Measurements from ENCODE around the gene GBE1.

- TF ChIP-seq EP300 (IDR thresholded peaks at IDR 0.05; ENCODE audit: borderline replicate concordance in 1 of 2, low read depth in 1 of 2, low read length in 1 of 2): no peak
- TF ChIP-seq, protein P1, sequence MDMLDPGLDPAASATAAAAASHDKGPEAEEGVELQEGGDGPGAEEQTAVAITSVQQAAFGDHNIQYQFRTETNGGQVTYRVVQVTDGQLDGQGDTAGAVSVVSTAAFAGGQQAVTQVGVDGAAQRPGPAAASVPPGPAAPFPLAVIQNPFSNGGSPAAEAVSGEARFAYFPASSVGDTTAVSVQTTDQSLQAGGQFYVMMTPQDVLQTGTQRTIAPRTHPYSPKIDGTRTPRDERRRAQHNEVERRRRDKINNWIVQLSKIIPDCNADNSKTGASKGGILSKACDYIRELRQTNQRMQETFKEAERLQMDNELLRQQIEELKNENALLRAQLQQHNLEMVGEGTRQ (IDR thresholded peaks at IDR 0.05; ENCODE audit: borderline replicate concordance, low read depth, low read length): no peak
- TF ChIP-seq CHD2 (IDR thresholded peaks at IDR 0.05; ENCODE audit: low read length, partially characterized antibody): no peak
Observed at GRCh38 chr3:81459733-81460132, 301.7 kb downstream of the GBE1 start.
